ENCODE data around the gene ROCK2. TPM values are rescaled to one million over a fixed set of nuclear protein-coding genes. Genes with fewer than 3 reads are reported as not detected.

ROCK2 gene
- total RNA-seq, 1 donor from 2014 or later: 61.4 TPM

DNA sequence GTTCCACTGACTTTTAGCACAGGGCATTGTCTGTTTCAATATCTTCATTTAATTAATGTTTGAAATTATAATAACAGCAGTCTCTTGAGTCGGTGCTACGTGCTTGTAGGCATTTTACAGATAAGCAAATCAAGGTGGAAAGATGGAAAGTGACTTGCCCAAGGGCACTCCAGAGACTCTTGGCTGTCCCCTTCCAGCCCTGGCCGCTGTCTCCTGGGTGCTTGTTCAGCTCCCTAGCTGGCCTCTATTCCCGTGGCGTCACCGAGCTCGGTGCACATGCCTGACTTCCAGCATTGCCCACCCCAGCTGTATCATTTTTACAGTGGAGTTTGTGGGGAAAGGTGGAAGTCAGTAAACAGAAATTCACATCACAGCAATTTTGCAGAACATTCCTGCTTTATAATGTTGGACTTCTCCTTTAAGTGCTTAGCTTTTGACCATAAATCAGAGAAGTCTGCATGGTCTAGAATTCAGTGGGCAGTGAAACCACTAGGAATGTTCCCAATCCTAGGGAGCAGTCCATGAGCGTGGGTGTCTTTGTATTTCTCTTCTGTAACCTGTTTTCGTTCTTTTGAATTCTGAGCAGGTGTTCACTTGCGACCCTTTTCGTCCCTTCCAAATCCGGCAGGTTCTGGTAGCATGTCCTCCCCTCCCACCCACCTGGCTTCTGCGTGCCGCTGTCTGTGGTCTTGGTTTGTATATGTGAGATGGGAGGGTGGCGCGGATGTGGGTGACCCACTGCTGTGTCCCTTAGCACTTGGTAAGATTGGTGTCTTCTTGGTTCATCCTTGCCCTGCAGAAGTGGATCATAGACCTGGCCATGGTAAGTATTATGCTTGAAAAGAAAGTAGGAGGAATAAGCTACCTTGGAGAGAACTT, 180.8 kb downstream of the ROCK2 start:
- Mint-ChIP-seq H3K36me3 (ENCODE audit: low read depth) (peaks cover 1% of the 10 kb centered on the region), H3K4me3 (ENCODE audit: unreplicated experiment) (no peak overlapping the region), H3K27me3 (ENCODE audit: low read depth) (no peaks in the 10 kb centered on the region), H3K9me3 (ENCODE audit: low read depth) (no peaks in the 10 kb centered on the region), H3K27ac (ENCODE audit: unreplicated experiment) (no peak overlapping the region), H3K4me1 (ENCODE audit: low read depth) (peaks cover 6% of the 10 kb centered on the region)
- TF ChIP-seq, protein P1, sequence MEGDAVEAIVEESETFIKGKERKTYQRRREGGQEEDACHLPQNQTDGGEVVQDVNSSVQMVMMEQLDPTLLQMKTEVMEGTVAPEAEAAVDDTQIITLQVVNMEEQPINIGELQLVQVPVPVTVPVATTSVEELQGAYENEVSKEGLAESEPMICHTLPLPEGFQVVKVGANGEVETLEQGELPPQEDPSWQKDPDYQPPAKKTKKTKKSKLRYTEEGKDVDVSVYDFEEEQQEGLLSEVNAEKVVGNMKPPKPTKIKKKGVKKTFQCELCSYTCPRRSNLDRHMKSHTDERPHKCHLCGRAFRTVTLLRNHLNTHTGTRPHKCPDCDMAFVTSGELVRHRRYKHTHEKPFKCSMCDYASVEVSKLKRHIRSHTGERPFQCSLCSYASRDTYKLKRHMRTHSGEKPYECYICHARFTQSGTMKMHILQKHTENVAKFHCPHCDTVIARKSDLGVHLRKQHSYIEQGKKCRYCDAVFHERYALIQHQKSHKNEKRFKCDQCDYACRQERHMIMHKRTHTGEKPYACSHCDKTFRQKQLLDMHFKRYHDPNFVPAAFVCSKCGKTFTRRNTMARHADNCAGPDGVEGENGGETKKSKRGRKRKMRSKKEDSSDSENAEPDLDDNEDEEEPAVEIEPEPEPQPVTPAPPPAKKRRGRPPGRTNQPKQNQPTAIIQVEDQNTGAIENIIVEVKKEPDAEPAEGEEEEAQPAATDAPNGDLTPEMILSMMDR (IDR thresholded peaks at IDR 0.05): no peak
- no peak for DNase-seq (ENCODE audit: low spot score)

DNA sequence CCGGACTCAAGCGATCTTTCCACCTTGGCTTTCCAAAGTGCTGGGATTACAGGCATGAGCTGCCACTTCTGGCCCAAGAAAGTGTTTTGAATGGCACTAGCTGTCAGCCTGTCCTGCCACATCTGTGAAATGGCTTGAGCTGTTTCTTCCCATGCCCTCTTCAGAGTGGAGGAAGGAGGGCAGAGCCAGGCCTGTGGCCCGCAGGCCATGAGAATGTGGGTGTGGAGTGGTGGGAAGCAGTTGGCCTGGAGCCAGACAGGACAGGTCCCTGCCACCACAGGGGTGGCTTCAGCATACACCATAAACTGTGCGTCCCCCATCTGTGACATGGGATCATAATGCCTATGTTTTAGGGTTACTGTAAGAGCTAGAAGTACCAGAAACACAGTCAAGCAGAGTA, 182.7 kb downstream of the ROCK2 start:
- DNase-seq (ENCODE audit: low spot score): no peak
- H3K27ac Mint-ChIP-seq (ENCODE audit: unreplicated experiment): no peak overlapping the region

DNA sequence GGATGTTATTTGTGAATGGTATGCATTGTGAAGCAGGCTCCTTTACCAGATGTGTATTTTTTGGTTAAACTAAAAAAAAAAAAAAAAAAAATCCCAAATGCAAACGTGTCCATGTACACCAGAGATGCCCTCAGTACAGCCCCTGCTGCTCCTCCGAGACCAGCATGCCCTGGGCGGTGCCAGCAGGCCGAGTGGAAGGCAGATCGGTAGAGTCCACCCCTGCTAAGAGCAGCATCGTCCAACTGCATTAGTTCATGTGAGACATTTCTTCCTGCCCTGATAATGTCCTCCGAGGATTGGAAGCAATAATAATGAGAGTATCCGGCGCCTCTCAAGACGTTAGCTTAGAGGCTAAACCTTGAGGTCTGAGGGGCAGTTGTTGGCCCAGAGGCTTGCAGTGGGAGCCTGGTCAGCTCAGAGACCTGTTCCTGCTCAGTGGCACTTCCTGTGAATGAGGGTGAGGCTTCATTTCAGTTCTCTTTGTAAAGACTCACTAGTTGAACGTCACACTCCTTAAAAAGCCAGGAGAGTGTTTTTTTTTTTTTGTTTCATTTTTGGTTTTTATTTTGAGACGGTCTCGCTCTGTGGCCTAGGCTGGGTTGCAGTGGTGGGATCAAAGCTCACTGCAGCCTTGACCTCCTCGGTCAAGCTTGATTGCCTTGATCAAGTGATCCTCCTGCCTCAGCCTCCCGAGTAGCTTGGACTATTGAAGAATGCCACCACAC, 183.5 kb downstream of the ROCK2 start:
- no peaks in the 10 kb centered on the region for H3K27me3 Mint-ChIP-seq (ENCODE audit: low read depth)
- no peak overlapping the region for H3K4me3 Mint-ChIP-seq (ENCODE audit: unreplicated experiment)
- H3K36me3 Mint-ChIP-seq (ENCODE audit: low read depth): peaks cover 1% of the 10 kb centered on the region
- H3K4me1 Mint-ChIP-seq (ENCODE audit: low read depth): peaks cover 9% of the 10 kb centered on the region
- H3K27ac Mint-ChIP-seq (ENCODE audit: unreplicated experiment): no peak overlapping the region
- DNase-seq (ENCODE audit: low spot score): no peak
- TF ChIP-seq, protein P1 (IDR thresholded peaks at IDR 0.05): no peak
- H3K9me3 Mint-ChIP-seq (ENCODE audit: low read depth): no peaks in the 10 kb centered on the region

More for the DNA sequence above, 182.7 kb downstream of the ROCK2 start:
- Mint-ChIP-seq H3K27me3 (ENCODE audit: low read depth) (no peaks in the 10 kb centered on the region), H3K9me3 (ENCODE audit: low read depth) (no peaks in the 10 kb centered on the region), H3K36me3 (ENCODE audit: low read depth) (peaks cover 1% of the 10 kb centered on the region), H3K4me3 (ENCODE audit: unreplicated experiment) (no peak overlapping the region), H3K4me1 (ENCODE audit: low read depth) (peaks cover 5% of the 10 kb centered on the region)
- TF ChIP-seq, protein P1 (IDR thresholded peaks at IDR 0.05): no peak

DNA sequence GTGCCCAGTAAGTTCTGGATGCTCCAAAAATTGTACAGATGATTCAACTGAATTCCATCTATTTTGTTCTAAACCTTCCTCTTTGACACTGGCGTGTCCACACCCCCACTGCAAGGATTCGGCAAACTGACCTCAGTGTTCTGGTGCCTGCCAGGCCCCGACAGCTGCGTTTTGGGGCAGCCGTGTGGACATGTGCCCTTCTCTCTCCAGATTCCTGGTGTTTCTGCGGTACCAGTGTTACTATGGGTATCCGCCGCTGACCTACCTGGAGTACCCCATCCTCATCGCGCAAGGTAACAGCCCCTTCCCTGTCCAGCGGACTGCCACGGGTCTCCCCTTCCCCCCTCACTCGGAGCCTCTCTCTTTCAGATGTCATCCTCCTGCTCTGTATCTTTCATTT, 184.2 kb downstream of the ROCK2 start:
- H3K4me3 Mint-ChIP-seq (ENCODE audit: unreplicated experiment): no peak overlapping the region
- H3K4me1 Mint-ChIP-seq (ENCODE audit: low read depth): peaks cover 11% of the 10 kb centered on the region
- TF ChIP-seq, protein P1 (IDR thresholded peaks at IDR 0.05): no peak
- no peak for DNase-seq (ENCODE audit: low spot score)
- no peaks in the 10 kb centered on the region for H3K9me3 Mint-ChIP-seq (ENCODE audit: low read depth)
- no peak overlapping the region for H3K27ac Mint-ChIP-seq (ENCODE audit: unreplicated experiment)
- H3K36me3 Mint-ChIP-seq (ENCODE audit: low read depth): peaks cover 1% of the 10 kb centered on the region
- no peaks in the 10 kb centered on the region for H3K27me3 Mint-ChIP-seq (ENCODE audit: low read depth)

DNA sequence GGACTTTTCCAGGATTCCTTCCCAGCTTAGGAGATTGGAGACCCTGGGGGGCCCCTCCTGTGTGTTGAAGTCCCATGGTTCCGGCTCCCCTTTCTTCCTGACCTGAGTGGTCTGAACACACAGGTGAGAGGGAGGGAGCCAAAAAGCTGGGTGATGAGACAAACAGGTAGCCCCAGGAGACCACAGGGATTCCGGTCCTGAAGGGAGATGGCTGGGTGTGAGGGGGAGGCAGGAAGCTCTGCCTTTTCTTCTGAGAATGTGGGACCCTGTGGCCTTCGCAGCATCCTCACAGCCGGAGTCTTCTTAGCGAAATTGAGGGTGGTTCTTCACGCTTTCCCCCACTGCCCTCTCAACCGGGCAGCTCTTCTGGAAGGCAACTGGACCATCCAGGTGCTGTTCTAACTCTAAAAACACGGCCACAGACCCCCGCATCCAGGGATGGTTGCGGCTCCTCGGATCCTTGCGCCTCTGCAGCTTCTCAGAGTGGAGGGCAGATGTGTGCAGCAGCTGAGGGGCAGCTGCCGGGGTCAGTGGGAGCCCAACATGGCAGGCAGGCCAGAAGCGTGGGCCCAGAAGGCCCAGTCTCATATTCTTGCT, 184.8 kb downstream of the ROCK2 start:
- Mint-ChIP-seq H3K4me3 (ENCODE audit: unreplicated experiment) (no peak overlapping the region), H3K27ac (ENCODE audit: unreplicated experiment) (no peak overlapping the region), H3K4me1 (ENCODE audit: low read depth) (peaks cover 12% of the 10 kb centered on the region), H3K36me3 (ENCODE audit: low read depth) (peaks cover 1% of the 10 kb centered on the region), H3K27me3 (ENCODE audit: low read depth) (no peaks in the 10 kb centered on the region), H3K9me3 (ENCODE audit: low read depth) (no peaks in the 10 kb centered on the region)
- TF ChIP-seq, protein P1 (IDR thresholded peaks at IDR 0.05): no peak
- no peak for DNase-seq (ENCODE audit: low spot score)

Measured in chondrocyte (in vitro differentiated cells).